Activated T-cell treated with anti-CD3 and anti-CD28 coated beads, Interleukin-2, amount 50 U/mL, for 24 hours (primary cell): ENCODE measurements around the gene IKBIP.

ENCODE experiments used
- DNase-seq: peaks from one replicate; pipeline ENCODE4 v3.0.0-alpha.2; 2020
- H3K27ac Mint-ChIP-seq: 2 replicates; pipeline ENCODE4 v1.8.0; 2020; ENCODE audit warnings: mild to moderate bottlenecking, mixed read lengths
- H3K27me3 Mint-ChIP-seq: 2 replicates; pipeline ENCODE4 v1.8.0; 2020; ENCODE audit warnings: mixed read lengths
- H3K36me3 Mint-ChIP-seq: 2 replicates; pipeline ENCODE4 v1.8.0; 2020; ENCODE audit warnings: low read depth, mixed read lengths
- H3K4me1 Mint-ChIP-seq: 2 replicates; pipeline ENCODE4 v1.8.0; 2020; ENCODE audit warnings: low read depth, mixed read lengths
- H3K4me3 Mint-ChIP-seq: 2 replicates; pipeline ENCODE4 v1.8.0; 2020; ENCODE audit warnings: mild to moderate bottlenecking, moderate library complexity, mixed read lengths
- H3K9me3 Mint-ChIP-seq: 2 replicates; pipeline ENCODE4 v1.8.0; 2020; ENCODE audit warnings: mixed read lengths

Gene IKBIP, protein sequence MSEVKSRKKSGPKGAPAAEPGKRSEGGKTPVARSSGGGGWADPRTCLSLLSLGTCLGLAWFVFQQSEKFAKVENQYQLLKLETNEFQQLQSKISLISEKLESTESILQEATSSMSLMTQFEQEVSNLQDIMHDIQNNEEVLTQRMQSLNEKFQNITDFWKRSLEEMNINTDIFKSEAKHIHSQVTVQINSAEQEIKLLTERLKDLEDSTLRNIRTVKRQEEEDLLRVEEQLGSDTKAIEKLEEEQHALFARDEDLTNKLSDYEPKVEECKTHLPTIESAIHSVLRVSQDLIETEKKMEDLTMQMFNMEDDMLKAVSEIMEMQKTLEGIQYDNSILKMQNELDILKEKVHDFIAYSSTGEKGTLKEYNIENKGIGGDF

DNA sequence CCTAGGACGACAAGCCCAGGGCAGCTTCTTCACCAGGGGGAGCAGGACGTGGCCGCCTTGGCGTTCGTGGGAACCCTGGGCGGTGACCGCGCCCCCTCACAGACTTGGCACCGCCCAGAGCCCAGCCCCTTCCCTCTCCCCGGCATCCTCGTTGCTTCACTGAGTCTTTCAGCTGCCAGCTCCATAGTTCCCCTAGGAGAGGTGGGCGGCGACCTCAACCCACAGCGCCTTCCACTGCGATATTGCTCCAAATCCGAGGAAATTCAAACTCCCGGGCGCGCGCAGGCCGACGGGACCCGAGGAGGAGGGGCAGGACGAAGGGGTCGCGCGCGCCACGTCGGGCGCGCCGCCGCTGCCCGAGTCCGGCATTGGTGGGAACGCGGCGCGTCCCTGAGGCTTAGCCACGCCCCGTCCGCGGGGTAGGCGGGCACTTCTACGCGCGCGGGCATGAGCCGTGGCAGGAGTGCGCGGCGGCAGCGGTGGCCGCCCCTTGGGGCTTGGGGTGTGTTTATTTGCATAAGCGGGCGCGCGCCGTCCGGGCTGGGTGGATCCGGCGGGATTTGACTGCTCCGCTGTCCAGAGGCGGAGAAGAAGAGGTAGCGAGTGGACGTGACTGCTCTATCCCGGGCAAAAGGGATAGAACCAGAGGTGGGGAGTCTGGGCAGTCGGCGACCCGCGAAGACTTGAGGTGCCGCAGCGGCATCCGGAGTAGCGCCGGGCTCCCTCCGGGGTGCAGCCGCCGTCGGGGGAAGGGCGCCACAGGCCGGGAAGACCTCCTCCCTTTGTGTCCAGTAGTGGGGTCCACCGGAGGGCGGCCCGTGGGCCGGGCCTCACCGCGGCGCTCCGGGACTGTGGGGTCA, at the start of gene IKBIP, which contains the start of gene APAF1:
Gene IKBIP, minus strand, starts transcription at position 77 of the 860 bp plus-strand sequence. CDS start 87 bp downstream, outside the sequence.
Gene APAF1, plus strand, starts transcription at position 579 of the 860 bp plus-strand sequence. CDS start 3,070 bp downstream, outside the sequence.
- Mint-ChIP-seq H3K27ac (peak within 1 kb of the TSS; percentile 98), H3K4me3 (peak within 1 kb of the TSS; percentile 96), H3K4me1 (peaks cover 30% of the 10 kb centered on the region), H3K36me3 (peaks cover 45% of the 10 kb centered on the region), H3K27me3 (no peaks in the 10 kb centered on the region), H3K9me3 (no peaks in the 10 kb centered on the region)
- peak; percentile 99 for DNase-seq

DNA sequence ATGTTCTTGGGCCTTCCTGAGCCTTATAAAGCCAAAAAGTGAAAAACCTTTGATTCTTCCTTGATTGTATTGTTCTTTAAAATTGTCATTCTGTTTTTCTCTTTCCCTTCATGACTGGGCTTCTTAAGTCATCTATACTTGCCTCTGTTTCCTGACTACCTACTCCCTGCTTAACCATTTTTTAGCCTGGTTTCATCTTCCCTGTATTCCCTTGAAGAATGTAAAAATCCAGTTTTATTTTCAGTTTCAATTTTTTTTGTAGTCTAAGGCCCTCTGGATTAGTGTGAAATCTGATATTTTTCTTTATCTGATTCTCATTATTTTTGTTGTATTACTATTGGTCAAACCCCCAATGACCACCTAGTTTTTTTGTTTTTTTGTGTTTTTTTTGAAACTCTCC, 46.8 kb upstream of the IKBIP start:
- H3K36me3 Mint-ChIP-seq: peaks cover 79% of the 10 kb centered on the region
- peak overlapping the region; percentile 8 for H3K27ac Mint-ChIP-seq
- H3K4me1 Mint-ChIP-seq: peaks cover 10% of the 10 kb centered on the region
- no peaks in the 10 kb centered on the region for H3K27me3 Mint-ChIP-seq
- H3K9me3 Mint-ChIP-seq: no peaks in the 10 kb centered on the region
- H3K4me3 Mint-ChIP-seq: no peak overlapping the region
- no peak for DNase-seq

DNA sequence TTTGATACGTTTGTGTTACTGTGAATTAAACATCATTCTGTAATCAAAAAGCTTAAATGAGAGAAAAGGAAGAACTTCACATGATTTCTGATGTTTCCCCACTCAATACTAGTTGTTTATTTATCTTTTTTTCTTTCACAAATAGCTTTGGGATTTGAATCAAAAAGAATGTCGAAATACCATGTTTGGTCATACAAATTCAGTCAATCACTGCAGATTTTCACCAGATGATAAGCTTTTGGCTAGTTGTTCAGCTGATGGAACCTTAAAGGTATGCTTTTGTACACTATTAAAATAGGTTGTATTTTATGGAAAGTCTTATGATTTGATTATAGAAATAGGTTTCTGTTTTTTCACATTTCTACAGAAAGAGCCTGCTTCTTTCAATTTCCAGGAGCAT, 42.0 kb upstream of the IKBIP start:
- Mint-ChIP-seq H3K36me3 (peaks cover 78% of the 10 kb centered on the region), H3K27me3 (no peaks in the 10 kb centered on the region)

DNA sequence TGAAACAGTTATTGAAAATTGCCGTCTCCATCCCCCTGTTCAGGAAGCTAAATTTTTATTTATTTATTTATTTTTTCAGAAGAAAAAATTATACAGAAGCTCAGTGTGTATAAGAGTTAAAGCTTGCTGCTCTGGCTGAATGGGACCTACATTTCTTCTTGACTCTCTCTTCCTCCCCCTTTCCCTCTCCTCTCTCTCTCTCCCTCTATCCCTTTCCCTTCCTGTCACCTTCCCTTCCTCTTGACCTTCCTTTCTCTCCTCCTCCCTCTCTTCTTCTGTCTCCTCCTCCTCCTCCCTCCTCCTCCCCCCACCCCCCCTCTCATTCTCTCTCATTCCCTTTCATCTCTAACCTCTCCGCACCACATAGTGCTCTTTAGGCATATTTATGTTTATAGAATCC, 39.6 kb upstream of the IKBIP start:
- DNase-seq: no peak
- no peaks in the 10 kb centered on the region for H3K27me3 Mint-ChIP-seq
- H3K9me3 Mint-ChIP-seq: no peaks in the 10 kb centered on the region
- peaks cover 78% of the 10 kb centered on the region for H3K36me3 Mint-ChIP-seq
- no peaks in the 10 kb centered on the region for H3K4me1 Mint-ChIP-seq
- no peak overlapping the region for H3K4me3 Mint-ChIP-seq
- H3K27ac Mint-ChIP-seq: no peak overlapping the region

More for the DNA sequence above, 42.0 kb upstream of the IKBIP start:
- Mint-ChIP-seq H3K27ac (no peak overlapping the region), H3K4me1 (peaks cover 4% of the 10 kb centered on the region), H3K4me3 (no peak overlapping the region), H3K9me3 (no peaks in the 10 kb centered on the region)
- no peak for DNase-seq

GRCh38 chr12:98679611-98680005, 35.0 kb upstream of the IKBIP start:
- Mint-ChIP-seq H3K4me1 (peaks cover 1% of the 10 kb centered on the region), H3K9me3 (no peaks in the 10 kb centered on the region), H3K4me3 (no peak overlapping the region), H3K36me3 (peaks cover 61% of the 10 kb centered on the region), H3K27me3 (no peaks in the 10 kb centered on the region), H3K27ac (no peak overlapping the region)
- DNase-seq: no peak

GRCh38 chr12:98678946-98679610, 34.5 kb upstream of the IKBIP start:
- H3K9me3 Mint-ChIP-seq: no peaks in the 10 kb centered on the region
- H3K27me3 Mint-ChIP-seq: no peaks in the 10 kb centered on the region
- no peak for DNase-seq
- peaks cover 1% of the 10 kb centered on the region for H3K4me1 Mint-ChIP-seq
- H3K36me3 Mint-ChIP-seq: peaks cover 63% of the 10 kb centered on the region
- H3K27ac Mint-ChIP-seq: no peak overlapping the region
- no peak overlapping the region for H3K4me3 Mint-ChIP-seq

GRCh38 chr12:98678236-98678945, 33.8 kb upstream of the IKBIP start:
- DNase-seq: no peak
- no peak overlapping the region for H3K4me3 Mint-ChIP-seq
- peaks cover 1% of the 10 kb centered on the region for H3K4me1 Mint-ChIP-seq
- H3K27ac Mint-ChIP-seq: no peak overlapping the region
- no peaks in the 10 kb centered on the region for H3K27me3 Mint-ChIP-seq
- peaks cover 63% of the 10 kb centered on the region for H3K36me3 Mint-ChIP-seq
- H3K9me3 Mint-ChIP-seq: no peaks in the 10 kb centered on the region

- Mint-ChIP-seq H3K27ac (no peak overlapping the region), H3K27me3 (no peaks in the 10 kb centered on the region), H3K36me3 (peaks cover 51% of the 10 kb centered on the region), H3K4me1 (peaks cover 4% of the 10 kb centered on the region), H3K4me3 (no peak overlapping the region), H3K9me3 (no peaks in the 10 kb centered on the region)
- DNase-seq: no peak
Measured at GRCh38 chr12:98674841-98675240, 30.3 kb upstream of the IKBIP start.

DNA sequence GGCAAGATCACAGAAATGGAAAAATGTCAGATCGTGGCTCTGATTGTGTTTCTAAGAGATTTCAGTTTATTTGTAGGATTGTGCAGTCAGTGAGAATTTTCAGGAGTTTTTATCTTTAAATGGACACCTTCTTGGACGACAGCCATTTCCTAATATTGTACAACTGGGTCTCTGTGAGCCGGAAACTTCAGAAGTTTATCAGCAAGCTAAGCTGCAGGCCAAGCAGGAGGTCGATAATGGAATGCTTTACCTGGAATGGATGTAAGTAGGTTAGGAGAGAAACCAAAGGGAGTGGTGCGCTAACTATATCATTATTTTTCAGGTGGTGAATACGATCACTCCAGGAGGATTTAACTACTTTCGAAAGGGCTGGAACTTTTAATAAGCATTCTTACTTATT, 26.9 kb upstream of the IKBIP start:
- no peak for DNase-seq
- no peak overlapping the region for H3K27ac Mint-ChIP-seq
- no peaks in the 10 kb centered on the region for H3K27me3 Mint-ChIP-seq
- H3K36me3 Mint-ChIP-seq: peaks cover 61% of the 10 kb centered on the region
- no peaks in the 10 kb centered on the region for H3K9me3 Mint-ChIP-seq
- H3K4me1 Mint-ChIP-seq: peaks cover 14% of the 10 kb centered on the region
- H3K4me3 Mint-ChIP-seq: no peak overlapping the region

DNA sequence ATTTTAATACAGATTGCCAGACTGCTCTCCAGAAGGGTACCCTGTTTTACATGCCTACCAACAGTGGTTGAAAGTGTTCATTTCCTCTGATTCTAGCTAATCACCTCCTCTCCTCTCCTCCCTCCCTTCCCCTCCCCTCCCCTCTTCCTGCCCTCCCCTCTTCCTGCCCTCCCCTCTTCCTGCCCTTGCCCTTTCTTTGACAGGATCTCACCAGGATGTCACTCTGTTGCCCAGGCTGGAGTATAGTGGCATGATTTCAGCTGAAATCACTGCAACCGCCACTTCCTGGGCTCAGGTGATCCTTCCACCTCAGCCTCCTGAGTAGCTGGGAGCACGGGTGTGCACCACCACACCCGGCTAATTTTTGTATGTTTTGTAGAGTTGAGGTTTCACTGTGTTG, 25.2 kb upstream of the IKBIP start:
- Mint-ChIP-seq H3K4me1 (peaks cover 13% of the 10 kb centered on the region), H3K9me3 (no peaks in the 10 kb centered on the region), H3K36me3 (peaks cover 70% of the 10 kb centered on the region), H3K4me3 (no peak overlapping the region), H3K27ac (no peak overlapping the region), H3K27me3 (no peaks in the 10 kb centered on the region)
- DNase-seq: no peak

- no peaks in the 10 kb centered on the region for H3K27me3 Mint-ChIP-seq
- no peaks in the 10 kb centered on the region for H3K9me3 Mint-ChIP-seq
- DNase-seq: no peak
- H3K4me3 Mint-ChIP-seq: no peak overlapping the region
- peaks cover 66% of the 10 kb centered on the region for H3K36me3 Mint-ChIP-seq
- peak overlapping the region; percentile 38 for H3K27ac Mint-ChIP-seq
- peaks cover 15% of the 10 kb centered on the region for H3K4me1 Mint-ChIP-seq
Measured at GRCh38 chr12:98660521-98660920, 15.9 kb upstream of the IKBIP start.

DNA sequence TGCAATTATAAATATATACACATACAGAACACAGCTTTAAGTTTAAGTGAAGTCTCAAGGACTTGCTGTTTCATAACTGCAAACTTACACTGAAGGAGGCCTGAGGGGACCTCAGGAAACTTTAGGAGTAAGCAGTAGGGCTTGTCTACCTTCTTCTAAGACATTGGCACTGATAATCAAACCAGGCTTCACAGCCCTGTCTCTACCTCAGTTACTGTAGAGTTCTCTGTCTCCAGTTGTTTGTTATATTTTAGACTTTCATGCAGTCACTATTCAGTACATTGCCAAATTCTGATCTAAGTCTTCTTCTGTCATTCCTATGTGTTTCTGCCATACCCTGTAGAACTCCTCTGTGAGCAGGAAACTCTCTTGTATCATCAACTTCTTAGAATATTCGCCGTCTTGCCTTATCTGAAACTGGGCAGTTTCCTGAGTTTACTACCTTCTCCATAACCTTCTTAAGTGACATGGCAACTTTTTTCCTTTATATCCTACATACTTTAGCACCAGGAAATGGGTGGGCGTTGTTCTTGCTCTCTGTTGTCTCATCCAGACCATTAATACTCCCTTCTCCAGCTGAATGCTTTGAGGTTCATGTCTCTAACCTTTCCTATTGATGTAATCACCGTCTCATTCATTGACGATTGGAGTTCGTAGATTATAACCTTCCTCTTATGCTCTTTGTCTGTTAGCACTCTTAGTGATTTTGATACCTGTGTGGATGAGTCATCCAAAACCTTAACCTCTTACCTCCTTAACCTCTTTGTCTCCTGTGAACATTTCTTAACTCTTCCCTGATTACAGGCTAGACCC, 11.9 kb upstream of the IKBIP start:
- H3K27ac Mint-ChIP-seq: peak overlapping the region; percentile 81
- H3K4me1 Mint-ChIP-seq: peaks cover 17% of the 10 kb centered on the region
- no peaks in the 10 kb centered on the region for H3K27me3 Mint-ChIP-seq
- H3K36me3 Mint-ChIP-seq: peaks cover 45% of the 10 kb centered on the region
- no peak for DNase-seq
- no peaks in the 10 kb centered on the region for H3K9me3 Mint-ChIP-seq
- H3K4me3 Mint-ChIP-seq: no peak overlapping the region

DNA sequence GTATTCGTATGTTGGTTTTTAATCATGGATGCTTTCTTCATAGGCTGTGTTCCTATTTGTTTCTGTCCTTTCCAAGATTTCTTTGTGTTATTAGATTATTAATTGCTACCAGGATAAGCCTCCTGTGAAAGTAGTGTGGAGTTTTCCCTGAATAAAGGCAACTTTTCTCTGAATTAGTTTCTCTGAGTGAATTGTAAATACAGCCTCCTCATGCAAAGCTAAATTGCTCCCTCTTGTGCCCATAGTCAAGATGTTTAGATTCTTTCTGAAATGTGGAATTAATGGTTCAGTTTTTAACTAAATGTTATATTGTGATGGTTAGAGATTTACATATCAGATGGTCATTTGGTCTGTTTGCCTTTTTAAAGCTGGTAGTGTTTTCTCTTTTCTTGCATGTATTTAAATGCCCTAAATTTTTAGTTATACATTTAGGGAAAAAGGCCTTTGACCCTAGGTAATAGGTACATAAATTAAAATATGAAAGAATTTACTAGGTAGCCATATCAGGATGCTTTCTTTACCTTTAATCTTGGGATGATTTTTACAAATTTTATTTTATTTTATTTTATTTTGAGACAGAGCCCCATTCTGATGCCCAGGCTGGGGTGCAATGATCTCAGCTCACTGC, 9.4 kb upstream of the IKBIP start:
- H3K36me3 Mint-ChIP-seq: peaks cover 45% of the 10 kb centered on the region
- H3K27me3 Mint-ChIP-seq: no peaks in the 10 kb centered on the region
- no peak overlapping the region for H3K27ac Mint-ChIP-seq
- peaks cover 17% of the 10 kb centered on the region for H3K4me1 Mint-ChIP-seq
- H3K4me3 Mint-ChIP-seq: no peak overlapping the region
- no peak for DNase-seq
- no peaks in the 10 kb centered on the region for H3K9me3 Mint-ChIP-seq
